Left lobe of liver (tissue), 2 donors: ENCODE data around the gene ATP2B3. TPM values are rescaled to one million over a fixed set of nuclear protein-coding genes. Genes with fewer than 3 reads are reported as not detected.
A peak's percentile ranks its signal among the peaks of the same experiment; 100 is the strongest.

Experiments
- ATAC-seq: fragments of 200-7000 bp; cut with Tn5 transposase; one replicate; pipeline ENCODE4 v1.9.1; 2020; ENCODE audit warnings: mild to moderate bottlenecking, moderate library complexity
- DNase-seq: peaks from one replicate; pipeline ENCODE4 v3.0.0-alpha.2; 2020; ENCODE audit warnings: low spot score
- total RNA-seq: library from RNA; stranded (reverse); gene quantifications from one replicate; pipeline ENCODE4 v1.2.1, GENCODE V29; 2021
- donor health status: DM: no; HTN: no; CAD: no; lungs with moderate emphysema.
- donor health status: DM: no; HTN: yes; CAD: no.

The ATP2B3 gene
- total RNA-seq, 1 donor from 2014 or later: not detected

- ATAC-seq: no peak
These were observed 90.9 kb downstream of the ATP2B3 start for GRCh38 chrX:153608376-153608775.

GRCh38 chrX:153608806-153609205, 91.4 kb downstream of the ATP2B3 start:
- ATAC-seq: no peak
- no peak for DNase-seq

More at GRCh38 chrX:153608376-153608775, 90.9 kb downstream of the ATP2B3 start:
- DNase-seq: no peak

DNA sequence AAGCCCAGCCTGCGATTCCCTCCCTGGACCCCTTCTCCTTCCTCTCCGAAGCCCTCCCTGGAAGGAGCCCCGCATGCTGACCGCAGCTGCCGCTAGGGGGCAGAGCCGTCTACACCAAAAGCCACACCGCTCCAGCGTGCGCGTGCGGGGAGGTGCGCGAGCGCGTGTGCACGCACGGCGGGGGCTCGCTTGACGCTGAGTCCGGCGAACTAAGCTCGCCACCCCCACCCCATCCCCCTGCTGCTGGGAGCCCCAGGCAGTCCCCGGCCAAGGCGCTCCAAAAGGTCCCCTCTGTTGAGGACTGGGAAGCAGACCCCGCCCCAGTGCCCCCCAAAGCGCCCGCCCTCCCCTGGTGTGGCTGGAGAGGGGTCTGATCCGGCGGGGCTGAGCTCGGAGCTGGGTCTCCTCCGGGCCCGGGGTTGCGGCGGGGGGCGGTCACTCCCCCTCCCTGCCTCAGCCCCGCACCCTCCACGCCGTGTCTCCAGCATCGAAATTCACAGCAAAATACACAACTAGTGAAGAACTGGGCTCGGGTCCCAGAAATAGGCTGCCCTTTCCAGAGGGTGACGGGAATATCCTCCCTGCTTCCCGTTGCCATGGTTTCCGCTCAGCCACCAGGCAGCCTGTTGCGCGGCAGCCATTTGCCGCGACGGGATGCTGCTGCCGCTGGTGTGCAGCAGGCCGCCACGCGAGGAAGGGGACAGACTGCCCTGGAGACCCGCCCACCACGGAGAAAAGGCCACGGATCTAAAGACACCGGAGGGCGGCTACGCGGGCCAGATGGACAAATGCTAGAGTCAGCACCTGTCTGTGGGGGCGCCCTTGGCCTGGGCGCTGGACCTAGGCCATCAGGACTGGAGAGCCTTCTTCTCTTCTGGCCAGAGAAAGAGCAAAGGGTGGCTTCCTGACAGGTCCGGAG, 92.7 kb downstream of the ATP2B3 start:
- ATAC-seq: peak; percentile 92

DNA sequence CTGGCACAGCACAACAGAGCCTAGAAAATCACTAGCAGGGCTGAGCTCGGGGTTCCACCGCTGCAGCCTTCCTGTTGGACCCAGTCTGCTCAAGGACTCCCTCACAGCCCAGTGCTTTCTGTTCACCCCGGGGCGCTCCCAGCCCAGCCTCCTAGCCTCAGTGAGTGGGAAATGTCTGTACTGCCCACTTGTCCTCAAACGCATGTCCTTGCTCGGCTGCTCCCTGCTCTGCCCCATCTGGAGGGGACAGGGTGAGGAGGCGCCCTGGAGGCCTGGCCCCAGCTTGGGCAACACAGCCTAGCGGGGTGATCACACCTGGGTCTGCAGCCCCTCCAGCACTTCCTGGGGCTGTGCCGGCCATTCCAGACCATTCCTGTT, 93.4 kb downstream of the ATP2B3 start:
- DNase-seq (no peak), ATAC-seq (no peak)

More for the DNA sequence above, 92.7 kb downstream of the ATP2B3 start:
- peak; percentile 77 for DNase-seq

- ATAC-seq (no peak), DNase-seq (no peak)
These were observed 94.1 kb downstream of the ATP2B3 start for GRCh38 chrX:153611298-153612095.

DNA sequence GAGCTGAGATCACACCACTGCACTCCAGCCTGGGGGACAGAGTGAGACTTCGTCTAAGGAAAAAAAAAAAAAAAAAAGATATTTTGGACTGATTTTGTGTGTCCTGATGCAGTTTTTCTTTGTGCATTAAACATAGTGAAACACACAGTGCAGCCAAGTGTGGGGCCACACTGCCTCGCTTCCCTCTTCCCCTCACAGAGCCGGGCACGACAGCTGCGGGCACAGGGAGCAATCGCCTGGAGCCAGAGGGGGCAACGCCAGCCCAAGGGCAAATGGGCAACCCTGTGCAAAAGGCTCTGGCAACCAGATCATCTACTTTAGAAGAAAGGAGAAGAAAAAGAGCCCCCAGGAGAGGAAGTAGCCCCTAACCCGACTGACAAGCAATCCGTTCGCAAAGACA, 95.0 kb downstream of the ATP2B3 start:
- DNase-seq (no peak), ATAC-seq (no peak)

DNA sequence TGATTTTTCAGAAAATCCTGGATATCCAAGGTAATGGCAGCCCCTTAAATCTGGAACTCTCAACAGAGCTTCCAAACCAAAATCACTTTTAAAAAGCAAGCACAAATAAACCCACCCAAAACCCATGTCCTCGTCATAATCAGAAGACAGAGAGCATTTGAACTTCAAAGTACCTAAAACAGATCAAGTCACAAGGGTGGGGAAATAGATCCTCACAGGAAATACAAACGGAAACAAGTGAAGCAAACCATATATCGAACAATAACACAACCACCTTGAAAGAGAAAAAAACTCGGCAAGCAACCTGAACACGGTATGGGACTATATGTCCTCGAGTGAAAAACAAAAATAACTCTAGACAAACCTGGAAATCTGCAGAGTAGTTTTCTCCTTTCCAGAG, 97.4 kb downstream of the ATP2B3 start:
- no peak for DNase-seq

DNA sequence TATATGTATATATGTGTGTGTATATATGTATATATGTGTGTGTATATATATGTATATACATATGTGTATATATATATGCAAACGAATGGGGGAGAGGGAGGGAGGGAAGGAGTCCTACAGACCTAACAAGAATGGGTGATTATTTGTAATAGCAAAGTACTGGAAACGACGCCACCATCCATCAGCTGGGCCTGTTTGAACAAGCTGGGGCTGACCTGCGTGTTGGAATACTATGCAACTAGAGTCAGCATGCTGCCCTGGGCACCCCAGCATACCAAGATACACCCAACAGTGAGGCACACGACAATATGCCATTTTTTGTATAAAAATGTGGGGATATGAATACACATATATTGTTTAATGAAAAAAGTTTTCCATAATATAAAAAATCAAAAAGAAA, 103.1 kb downstream of the ATP2B3 start:
- no peak for DNase-seq
- ATAC-seq: no peak

More for the DNA sequence above, 97.4 kb downstream of the ATP2B3 start:
- no peak for ATAC-seq

GRCh38 chrX:153621949-153622598, 104.6 kb downstream of the ATP2B3 start:
- DNase-seq (no peak), ATAC-seq (no peak)

GRCh38 chrX:153622661-153623309, 105.3 kb downstream of the ATP2B3 start:
- ATAC-seq: peak; percentile 28
- DNase-seq: peak; percentile 69

DNA sequence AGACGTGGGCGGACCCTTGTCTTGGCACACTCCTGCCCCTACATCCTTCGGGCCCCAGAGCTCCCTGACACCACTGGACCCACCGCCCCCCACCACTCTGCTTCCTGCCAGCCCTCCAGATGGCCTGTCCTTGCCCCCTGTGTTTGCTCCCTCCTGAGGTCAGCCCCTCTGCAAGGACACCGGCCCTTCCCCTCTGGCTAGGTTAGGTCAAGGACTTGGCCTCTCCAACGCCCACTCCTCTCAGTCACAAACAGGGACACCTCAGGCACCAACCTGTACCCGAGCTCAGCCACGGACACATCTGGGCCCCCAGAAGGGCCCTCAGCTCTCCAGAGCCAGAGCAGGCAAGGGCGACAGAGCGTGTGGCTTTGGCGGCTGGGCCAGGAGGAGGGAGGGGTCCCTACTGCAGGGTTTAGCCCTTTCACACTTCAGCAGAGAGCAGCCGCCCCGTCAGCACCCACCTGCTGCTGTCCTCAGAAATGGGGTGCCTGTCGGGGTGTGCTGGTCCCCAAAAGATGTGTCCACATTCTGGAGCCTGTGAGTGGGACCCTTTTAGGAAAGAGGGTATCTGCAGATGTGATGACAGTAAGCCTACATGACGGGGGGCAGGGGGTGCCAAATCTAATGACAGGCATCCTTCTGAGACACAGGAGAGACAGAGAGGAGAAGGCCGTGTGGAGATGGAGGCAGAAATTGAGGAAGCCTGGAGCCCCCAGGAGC, 106.0 kb downstream of the ATP2B3 start:
- ATAC-seq: peak; percentile 11
- no peak for DNase-seq

DNA sequence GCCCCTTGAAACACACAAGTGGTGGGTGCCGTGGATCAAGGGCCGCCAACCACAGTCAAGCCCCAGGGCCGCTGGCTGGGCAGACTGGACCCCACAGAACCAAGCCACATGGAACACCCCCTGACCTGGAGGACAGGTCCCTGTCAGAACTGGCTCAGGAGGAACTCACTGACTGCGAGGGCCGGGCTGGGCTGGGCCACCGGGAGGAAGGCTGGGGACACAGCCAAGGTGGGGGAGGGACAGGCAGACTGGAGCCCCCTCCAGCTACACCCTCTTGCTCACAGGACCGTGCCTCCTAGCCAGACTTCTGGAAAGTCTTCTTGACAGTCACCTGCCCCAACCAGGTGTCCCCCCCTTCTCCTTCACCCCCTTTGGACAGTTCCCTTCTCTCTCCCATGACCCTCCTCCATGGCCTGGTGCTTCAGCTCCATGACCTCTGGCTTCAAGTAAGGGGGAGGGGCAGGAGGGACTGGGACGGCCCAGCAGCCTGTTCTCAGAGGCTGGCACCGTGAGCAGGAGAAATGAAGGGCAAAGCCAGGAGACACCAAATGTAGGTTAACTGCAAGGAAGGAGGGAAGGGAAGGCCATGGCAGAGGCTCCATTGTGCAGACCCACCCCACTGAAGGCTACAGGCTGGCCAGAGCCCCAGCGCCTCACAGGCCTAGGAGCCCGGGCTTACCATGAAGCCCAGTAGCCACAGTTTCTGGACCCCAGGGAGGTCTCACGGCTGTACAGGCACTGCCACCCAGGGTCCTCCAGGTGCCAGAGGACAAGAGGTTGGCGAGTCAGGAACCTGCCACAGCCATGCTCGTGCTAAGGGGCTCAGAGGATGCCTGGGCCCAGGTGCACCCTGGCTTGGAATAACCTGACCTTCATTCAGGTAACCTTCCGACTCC, 107.0 kb downstream of the ATP2B3 start:
- ATAC-seq: peak; percentile 61
- DNase-seq: peak; percentile 80

DNA sequence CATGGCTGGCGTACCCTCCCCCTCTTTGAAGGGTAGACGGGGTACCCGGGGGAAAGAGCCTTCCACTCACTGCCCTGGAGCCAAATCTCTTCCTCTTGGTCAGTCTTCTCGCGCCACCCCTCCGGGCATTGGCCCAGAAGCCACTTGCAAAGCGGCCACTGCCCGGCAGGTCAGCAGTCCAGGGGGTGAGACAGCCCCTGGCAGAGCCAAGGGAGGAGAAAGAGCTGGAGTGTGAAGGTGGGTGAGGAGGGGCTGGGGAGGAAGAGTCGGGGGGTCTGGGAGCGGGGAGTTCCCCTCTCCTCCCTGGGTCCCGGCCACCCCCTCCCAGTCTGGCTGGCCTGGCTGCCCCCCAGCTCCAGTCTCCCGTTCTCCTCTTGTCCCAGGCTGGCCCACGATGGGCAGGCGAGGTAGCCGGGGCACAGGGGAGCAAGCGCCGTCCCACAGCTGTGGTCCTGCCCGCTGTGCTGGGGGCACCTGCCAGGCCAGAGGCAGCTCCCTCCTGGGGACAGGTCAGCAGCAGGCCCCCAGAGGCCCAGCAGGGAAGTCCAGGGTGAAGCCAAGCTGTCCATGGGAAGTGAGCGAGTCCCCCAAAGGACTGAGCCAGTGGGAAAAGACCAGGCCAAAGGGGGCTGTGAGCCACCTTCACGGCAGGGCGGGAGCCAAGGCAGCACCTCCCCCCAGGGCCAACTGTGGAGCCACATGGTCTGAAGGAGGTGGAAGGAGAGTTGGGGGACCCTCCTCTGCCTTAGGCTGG, 108.0 kb downstream of the ATP2B3 start:
- DNase-seq (peak; percentile 82), ATAC-seq (peak; percentile 47)

GRCh38 chrX:153626025-153626633, 108.7 kb downstream of the ATP2B3 start:
- no peak for ATAC-seq

DNA sequence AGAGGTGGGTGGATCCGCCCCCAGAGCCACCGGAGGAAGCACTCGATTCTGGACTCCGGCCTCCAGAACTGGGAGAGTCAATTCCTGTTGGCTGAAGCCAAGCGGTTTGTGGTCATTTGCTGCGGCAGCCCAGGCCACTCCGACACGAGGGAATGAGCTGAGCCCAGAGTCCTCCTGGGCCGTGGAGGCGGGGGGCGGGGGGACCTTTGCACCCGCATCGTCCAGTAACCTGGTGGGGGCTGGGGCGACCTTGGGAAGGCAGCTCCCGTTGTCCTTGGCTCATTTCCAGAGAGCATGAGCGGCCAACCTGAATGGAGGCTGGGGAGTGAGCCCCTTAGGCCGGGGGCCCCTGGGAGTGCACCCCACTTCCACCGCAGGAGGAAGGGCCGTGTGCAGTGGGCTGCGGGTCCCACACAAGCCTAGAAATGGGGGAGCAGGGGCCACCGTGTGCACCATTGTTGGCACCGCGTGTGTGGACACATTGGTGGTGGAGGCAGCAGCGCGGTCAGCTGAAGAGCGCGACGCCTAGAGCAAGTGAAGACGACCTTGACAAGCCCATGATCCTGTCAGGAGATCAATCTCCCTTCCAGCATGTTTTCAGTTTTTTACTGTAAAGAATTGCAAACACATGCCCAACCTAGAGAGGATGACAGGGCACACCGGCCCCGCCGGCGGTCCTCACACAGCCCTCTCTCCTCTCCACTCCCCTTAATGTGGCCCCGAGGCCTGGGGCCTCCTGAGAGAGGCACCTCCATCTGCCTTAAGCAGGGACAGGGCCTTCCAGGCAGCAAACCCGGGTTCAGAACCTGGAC, 109.6 kb downstream of the ATP2B3 start:
- DNase-seq (peak; percentile 86), ATAC-seq (peak; percentile 48)

More at GRCh38 chrX:153626025-153626633, 108.7 kb downstream of the ATP2B3 start:
- DNase-seq: no peak

DNA sequence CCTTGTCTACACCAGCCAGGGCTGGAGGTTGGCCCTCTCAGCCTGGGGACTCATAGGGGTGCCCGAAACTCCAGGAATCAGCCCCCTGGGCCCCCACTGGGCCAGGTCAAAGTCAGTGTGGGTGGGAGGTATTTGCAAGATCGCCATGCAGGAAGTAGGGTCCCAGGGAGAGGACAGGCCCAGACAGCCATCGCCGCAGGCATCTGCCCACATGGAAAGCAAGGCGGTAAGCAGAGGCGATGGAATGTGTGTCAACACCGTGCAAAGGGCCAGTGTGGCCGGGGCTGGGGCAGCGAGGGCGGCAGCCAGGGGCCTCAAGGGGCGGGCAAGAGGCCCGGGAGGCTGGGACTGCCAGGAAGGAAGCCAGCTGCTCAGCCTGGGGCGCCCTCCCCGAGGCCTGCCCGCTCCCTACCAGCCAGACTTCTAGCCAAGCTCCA, 110.3 kb downstream of the ATP2B3 start:
- ATAC-seq (peak; percentile 19), DNase-seq (peak; percentile 57)

- ATAC-seq (no peak), DNase-seq (no peak)
These were observed 110.7 kb downstream of the ATP2B3 start for GRCh38 chrX:153628129-153628528.
